Upper lobe of left lung (tissue), 6 donors: ENCODE data around the gene BOLA2B. TPM values are rescaled to one million over a fixed set of nuclear protein-coding genes. Genes with fewer than 3 reads are reported as not detected.

Experiments
- ATAC-seq, 2 donors: fragments of 200-7000 bp; cut with Tn5 transposase; one replicate each; pipeline ENCODE4 v1.9.1; 2022; ENCODE audit warnings: mild to moderate bottlenecking in 2 of 2, moderate library complexity in 2 of 2; ENCODE audit not compliant: low FRiP score in 2 of 2
- DNase-seq, 2 donors: peaks; one replicate each; pipeline ENCODE4 v3.0.0-alpha.2; 2019 to 2020
- H3K27ac ChIP-seq, 4 donors: fragments of 200-600 bp; sonication (generic); one replicate each; pipeline ENCODE4 v1.5.1; 2016 to 2019
- H3K27me3 ChIP-seq, 4 donors: fragments of 200-600 bp; sonication (generic); one replicate each; pipeline ENCODE4 v1.5.1; 2017 to 2019
- H3K36me3 ChIP-seq, 4 donors: fragments of 200-600 bp; sonication (generic); one replicate each; pipeline ENCODE4 v1.5.1; 2016 to 2019
- H3K4me1 ChIP-seq, 4 donors: fragments of 200-600 bp; sonication (generic); one replicate each; pipeline ENCODE4 v1.5.1; 2018 to 2019
- H3K4me3 ChIP-seq, 4 donors: fragments of 200-600 bp; sonication (generic); one replicate each; pipeline ENCODE4 v1.5.1; 2017 to 2019; ENCODE audit warnings: mild to moderate bottlenecking in 2 of 4, moderate library complexity in 1 of 4
- H3K9me3 ChIP-seq, 4 donors: fragments of 200-600 bp; sonication (generic); one replicate each; pipeline ENCODE4 v1.5.1; 2018 to 2019
- EP300 ChIP-seq, 4 donors: sonication (generic); formaldehyde crosslinking; IDR thresholded peaks; one replicate each; pipeline ENCODE4 v1.5.1; 2017; ENCODE audit warnings: antibody characterized with exemption in 4 of 4, control low read depth in 2 of 4
- POLR2A ChIP-seq, 4 donors: fragments of 450-650 bp; IDR thresholded peaks; one replicate each; pipeline ENCODE4 v1.5.1; 2016 to 2017; ENCODE audit warnings: antibody characterized with exemption in 4 of 4, mild to moderate bottlenecking in 2 of 4
- POLR2AphosphoS5 ChIP-seq, 2 donors: sonication (generic); formaldehyde crosslinking; IDR thresholded peaks; one replicate each; pipeline ENCODE4 v1.5.1; 2017; ENCODE audit warnings: antibody characterized with exemption in 2 of 2
- WGBS, 2 donors: methylation state at CpG; one replicate each; pipeline ENCODE4 v1.1.5; 2017 to 2018; 5-methylcytosine and 5-hydroxymethylcytosine counted together
- small RNA-seq, 4 donors: library from RNA; depleted of rRNA; stranded (forward); fragments of <200 nt; gene quantifications; one replicate each; pipeline ENCODE3, GENCODE V24; 2016
- total RNA-seq, 6 donors: library from RNA; depleted of rRNA in 4 of 6; stranded (reverse); fragments of >200 nt in 4 of 6; gene quantifications; one replicate each; pipeline versions ENCODE4 v1.1.0 to v1.2.1, GENCODE V29; 2016 to 2021
- TF ChIP-seq, protein P1 (sequence below), 6 experiments: fragments of 450-650 bp in 4 of 6; fragments of 200-600 bp in 2 of 6; sonication (generic) in 2 of 6; IDR thresholded peaks; one replicate each; pipeline ENCODE4 v1.5.1; 2016 to 2019; ENCODE audit warnings: antibody characterized with exemption in 6 of 6
- donor health status: DM: no; HTN: no; CAD: no; lungs with moderate emphysema.
- donor health status: DM: no; HTN: yes; CAD: no; lungs with severe emphysema.

Gene BOLA2B
- total RNA-seq, 6 donors from 2014 or later = 58.0 to 173 (median 100) TPM

DNA sequence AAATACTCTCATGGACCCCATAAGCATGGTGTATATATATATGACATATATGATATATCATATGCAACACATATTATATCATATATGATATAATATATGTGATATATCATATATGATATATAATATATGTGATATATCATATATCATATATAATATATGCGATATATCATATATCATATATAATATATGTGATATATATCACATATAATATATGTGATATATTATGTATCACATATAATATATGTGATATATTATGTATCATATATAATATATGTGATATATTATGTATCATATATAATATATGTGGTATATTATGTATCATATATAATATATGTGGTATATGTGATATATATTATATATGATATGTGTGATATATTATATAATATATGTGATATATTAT, 48.5 kb downstream of the BOLA2B start:
- Histone ChIP-seq H3K27ac (no peak overlapping the region), H3K36me3 (no peaks in the 10 kb centered on the region)
- WGBS, 2 donors = 43 to 80% methylated on average over 1 of the region's 1 CpG

GRCh38 chr16:30144017-30144416, 49.4 kb downstream of the BOLA2B start:
- Histone ChIP-seq H3K27me3 (no peaks in the 10 kb centered on the region), H3K36me3 (no peaks in the 10 kb centered on the region), H3K9me3 (peaks cover 0 to 5% (median 2%) of the 10 kb centered on the region in 4 donors), H3K4me1 (peaks cover 0 to 11% (median 4%) of the 10 kb centered on the region in 4 donors), H3K4me3 (no peak overlapping the region), H3K27ac (no peak overlapping the region)
- ATAC-seq (no peak), DNase-seq (no peak)
- TF ChIP-seq, protein P1, sequence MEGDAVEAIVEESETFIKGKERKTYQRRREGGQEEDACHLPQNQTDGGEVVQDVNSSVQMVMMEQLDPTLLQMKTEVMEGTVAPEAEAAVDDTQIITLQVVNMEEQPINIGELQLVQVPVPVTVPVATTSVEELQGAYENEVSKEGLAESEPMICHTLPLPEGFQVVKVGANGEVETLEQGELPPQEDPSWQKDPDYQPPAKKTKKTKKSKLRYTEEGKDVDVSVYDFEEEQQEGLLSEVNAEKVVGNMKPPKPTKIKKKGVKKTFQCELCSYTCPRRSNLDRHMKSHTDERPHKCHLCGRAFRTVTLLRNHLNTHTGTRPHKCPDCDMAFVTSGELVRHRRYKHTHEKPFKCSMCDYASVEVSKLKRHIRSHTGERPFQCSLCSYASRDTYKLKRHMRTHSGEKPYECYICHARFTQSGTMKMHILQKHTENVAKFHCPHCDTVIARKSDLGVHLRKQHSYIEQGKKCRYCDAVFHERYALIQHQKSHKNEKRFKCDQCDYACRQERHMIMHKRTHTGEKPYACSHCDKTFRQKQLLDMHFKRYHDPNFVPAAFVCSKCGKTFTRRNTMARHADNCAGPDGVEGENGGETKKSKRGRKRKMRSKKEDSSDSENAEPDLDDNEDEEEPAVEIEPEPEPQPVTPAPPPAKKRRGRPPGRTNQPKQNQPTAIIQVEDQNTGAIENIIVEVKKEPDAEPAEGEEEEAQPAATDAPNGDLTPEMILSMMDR (IDR thresholded peaks at IDR 0.05) = no peak
- TF ChIP-seq POLR2A (IDR thresholded peaks at IDR 0.05) = no peak
- no peak for TF ChIP-seq EP300 (IDR thresholded peaks at IDR 0.05)
- TF ChIP-seq POLR2AphosphoS5 (IDR thresholded peaks at IDR 0.05) = no peak

More for the DNA sequence above, 48.5 kb downstream of the BOLA2B start:
- TF ChIP-seq EP300 (IDR thresholded peaks at IDR 0.05) (no peak), POLR2AphosphoS5 (IDR thresholded peaks at IDR 0.05) (no peak), POLR2A (IDR thresholded peaks at IDR 0.05) (no peak)
- TF ChIP-seq, protein P1 (IDR thresholded peaks at IDR 0.05) = no peak
- Histone ChIP-seq H3K27me3 (no peaks in the 10 kb centered on the region), H3K4me3 (no peak overlapping the region), H3K4me1 (peaks cover 0 to 3% (median 1%) of the 10 kb centered on the region in 4 donors), H3K9me3 (peaks cover 0 to 13% (median 6%) of the 10 kb centered on the region in 4 donors)
- no peak for ATAC-seq
- DNase-seq = no peak

DNA sequence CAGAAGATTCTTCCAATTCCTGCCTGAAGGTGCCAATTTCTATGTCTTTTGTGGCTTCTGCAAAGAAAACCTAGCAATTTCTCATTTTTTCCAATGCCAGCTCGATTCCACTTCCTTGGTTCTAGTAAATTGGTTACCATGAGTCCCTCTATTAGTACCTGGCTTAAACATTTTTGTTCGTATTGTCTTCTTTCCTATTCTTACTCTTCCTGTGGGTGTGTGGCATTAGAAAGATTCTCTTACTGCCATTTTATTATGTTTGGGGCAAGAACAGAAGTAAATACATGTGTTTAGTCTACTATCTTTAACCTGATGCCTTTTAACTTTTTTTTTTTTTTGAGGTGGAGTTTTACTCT, 50.1 kb downstream of the BOLA2B start:
- WGBS, 2 donors = 64 to 68% methylated on average over 2 of the region's 2 CpGs
- TF ChIP-seq, protein P1 (IDR thresholded peaks at IDR 0.05) = no peak
- no peak for TF ChIP-seq EP300 (IDR thresholded peaks at IDR 0.05)
- no peaks in the 10 kb centered on the region for H3K36me3 ChIP-seq
- DNase-seq (no peak), ATAC-seq (no peak)
- no peaks in the 10 kb centered on the region for H3K9me3 ChIP-seq
- H3K27me3 ChIP-seq = no peaks in the 10 kb centered on the region
- no peak overlapping the region for H3K27ac ChIP-seq
- peaks cover 0 to 11% (median 4%) of the 10 kb centered on the region in 4 donors for H3K4me1 ChIP-seq
- H3K4me3 ChIP-seq = no peak overlapping the region

Small RNA genes within 50 kb of the gene (small RNA-seq; reads per million reads assigned to genes)
- 0 reads per million in 4 donors for gene AC106782.4

Other genes starting within 250 kb of the BOLA2B start
- gene TMEM219, start 231.6 kb downstream of the BOLA2B start, total RNA-seq = 100 to 1,000 TPM in 5 of 6 donors, 10 to 100 TPM in 1; 95.4 to 187 (median 139) TPM
- gene TAOK2, start 219.8 kb downstream of the BOLA2B start, total RNA-seq = 100 to 1,000 TPM in 2 of 6 donors, 10 to 100 TPM in 4; 70.2 to 195 (median 81.5) TPM
- 10 to 100 TPM; 11.5 to 28.2 (median 25.0) TPM for gene HIRIP3, start 198.0 kb downstream of the BOLA2B start, total RNA-seq
- 10 to 100 TPM; 29.5 to 82.8 (median 55.7) TPM for gene INO80E, start 197.4 kb downstream of the BOLA2B start, total RNA-seq
- 10 to 100 TPM in 1 of 6 donors, 1 to 10 TPM in 5; 1.2 to 11.0 (median 6.5) TPM for gene DOC2A, start 182.6 kb downstream of the BOLA2B start, total RNA-seq
- not detected for gene C16orf92, start 170.5 kb downstream of the BOLA2B start, total RNA-seq
- under 1 TPM in 1 of 6 donors, not detected in 5; 0.14 TPM for gene TLCD3B, start 162.4 kb downstream of the BOLA2B start, total RNA-seq
- gene ALDOA, start 127.9 kb downstream of the BOLA2B start, total RNA-seq = 100 to 1,000 TPM; 303 to 964 (median 731) TPM
- 10 to 100 TPM; 44.4 to 99.4 (median 80.0) TPM for gene PPP4C, start 117.7 kb downstream of the BOLA2B start, total RNA-seq
- gene TBX6, start 101.7 kb downstream of the BOLA2B start, total RNA-seq = 1 to 10 TPM in 5 of 6 donors, under 1 TPM in 1; 0.69 to 9.4 (median 1.4) TPM
- 100 to 1,000 TPM in 4 of 6 donors, 10 to 100 TPM in 2; 81.5 to 228 (median 116) TPM for gene YPEL3, start 97.5 kb downstream of the BOLA2B start, total RNA-seq
- gene GDPD3, start 80.1 kb downstream of the BOLA2B start, total RNA-seq = 10 to 100 TPM in 2 of 6 donors, 1 to 10 TPM in 4; 1.1 to 17.8 (median 5.4) TPM
- gene MAPK3, start 70.4 kb downstream of the BOLA2B start, total RNA-seq = 100 to 1,000 TPM in 2 of 6 donors, 10 to 100 TPM in 4; 48.9 to 120 (median 76.0) TPM
- 100 to 1,000 TPM in 1 of 6 donors, 10 to 100 TPM in 5; 42.2 to 159 (median 80.3) TPM for gene CORO1A, start 10.1 kb downstream of the BOLA2B start, total RNA-seq
- 100 to 1,000 TPM in 1 of 6 donors, 10 to 100 TPM in 5; 38.6 to 127 (median 63.6) TPM for gene SLX1A, start 209 bp upstream of the BOLA2B start, total RNA-seq
- gene SULT1A3, start 5.6 kb upstream of the BOLA2B start, total RNA-seq = 10 to 100 TPM in 5 of 6 donors, 1 to 10 TPM in 1; 9.6 to 69.1 (median 20.0) TPM
- gene NPIPB13, start 54.8 kb upstream of the BOLA2B start, total RNA-seq = 10 to 100 TPM in 2 of 6 donors, 1 to 10 TPM in 4; 2.1 to 18.9 (median 4.9) TPM
- 10 to 100 TPM; 24.2 to 63.7 (median 38.8) TPM for gene CD2BP2, start 161.6 kb upstream of the BOLA2B start, total RNA-seq
- 10 to 100 TPM; 31.1 to 71.2 (median 40.3) TPM for gene TBC1D10B, start 176.8 kb upstream of the BOLA2B start, total RNA-seq
- 1 to 10 TPM in 1 of 6 donors, not detected in 5; 1.6 TPM for gene MYL11, start 181.1 kb upstream of the BOLA2B start, total RNA-seq
- 10 to 100 TPM in 1 of 6 donors, 1 to 10 TPM in 5; 3.5 to 13.6 (median 7.1) TPM for gene SEPTIN1, start 188.9 kb upstream of the BOLA2B start, total RNA-seq
- 10 to 100 TPM in 3 of 6 donors, 1 to 10 TPM in 3; 6.8 to 29.2 (median 10.9) TPM for gene ZNF48, start 201.8 kb upstream of the BOLA2B start, total RNA-seq
- gene ZNF771, start 213.9 kb upstream of the BOLA2B start, total RNA-seq = 10 to 100 TPM in 2 of 6 donors, 1 to 10 TPM in 4; 5.2 to 12.3 (median 7.2) TPM
- 10 to 100 TPM in 5 of 6 donors, 1 to 10 TPM in 1; 4.2 to 31.8 (median 20.0) TPM for gene DCTPP1, start 236.4 kb upstream of the BOLA2B start, total RNA-seq